ENCODE data around the gene TNFRSF19. TPM values are rescaled to one million over a fixed set of nuclear protein-coding genes. Genes with fewer than 3 reads are reported as not detected.

Gene TNFRSF19
- total and polyA plus RNA-seq, 2 of the 13 experiments (the other 11 are each of a cell fraction or from before 2014, with no cell fraction given), result 75.3 to 77.7 TPM

DNA sequence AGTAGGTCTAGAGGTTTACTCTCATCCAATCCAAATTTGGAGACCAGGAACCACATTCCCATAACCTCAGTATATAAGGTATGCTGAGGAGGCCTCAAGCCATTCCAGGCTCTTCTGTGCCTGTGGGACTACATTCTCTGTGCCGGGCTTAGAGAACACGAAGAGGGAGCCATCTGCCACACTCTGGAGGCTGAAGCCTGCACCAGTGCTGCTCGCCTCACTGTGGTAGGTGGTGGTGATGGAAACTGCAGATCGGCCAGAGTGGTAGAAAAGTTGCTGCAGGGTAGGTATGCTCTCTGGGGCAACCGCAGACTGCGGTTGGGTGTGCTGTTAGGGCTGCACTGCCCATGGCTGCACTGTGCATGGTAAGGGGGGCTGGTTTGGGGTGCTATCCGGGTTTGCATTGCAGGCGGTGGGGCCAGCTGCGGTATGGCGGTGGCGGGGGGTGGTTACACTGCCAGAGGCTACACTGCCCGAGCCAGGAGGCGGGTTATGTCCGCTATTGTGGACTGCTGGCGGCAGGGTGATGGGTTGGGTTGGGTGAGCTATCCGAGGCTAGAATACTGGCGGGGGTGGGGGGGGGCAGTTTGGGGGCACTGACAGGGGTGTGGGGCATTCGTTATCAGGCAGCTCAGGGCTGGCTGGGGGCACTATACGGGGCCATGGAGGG, 145.0 kb downstream of the TNFRSF19 start:
- peak overlapping the region; percentile 83 for H3K4me2 ChIP-seq (ENCODE audit: low read depth, low read length)
- DNase-seq (ENCODE audit: low spot score) (peak; percentile 28), ATAC-seq (peak; percentile 85), FAIRE-seq (peak; percentile 32)
- H3K27me3 ChIP-seq (ENCODE audit: control insufficient read depth in 1 of 2, insufficient read depth in 2 of 2, low read length in 2 of 2), result no peaks in the 10 kb centered on the region
- H3K79me2 ChIP-seq (ENCODE audit: insufficient read depth, low read length), result no peaks in the 10 kb centered on the region
- no peak overlapping the region for H2AFZ ChIP-seq (ENCODE audit: low read length)
- H3K36me3 ChIP-seq (replicated peaks in 1 of 2; ENCODE audit: control insufficient read depth in 1 of 2, insufficient read depth in 2 of 2, low read length in 2 of 2), result no peaks in the 10 kb centered on the region
- H4K20me1 ChIP-seq (ENCODE audit: insufficient read depth, low read length), result no peaks in the 10 kb centered on the region
- WGBS (ENCODE audit: low lambda C conversion rate), result 49% methylated on average over 14 of the region's 19 CpGs
- H3K9me3 ChIP-seq (ENCODE audit: low read length), result no peaks in the 10 kb centered on the region
- H3K27ac ChIP-seq (ENCODE audit: extremely low read length, insufficient read depth, low read length), result no peak overlapping the region
- ChIA-PET POLR2A (interaction anchor here (0.6 kb wide), 2 partner anchors 25 to 113 kb away, joined by 3 read pairs; no protein-coding TSS in a partner anchor), CTCF (ENCODE audit: low intra/inter-chr PET ratio, low total read pairs) (interaction anchor here (1.1 to 4.4 kb wide), 6 partner anchors 155 to 204 kb away, joined by 3 to 34 read pairs (median 4); partner anchors contain the start of gene MIPEP)
- intact Hi-C loops (cut with micrococcal nuclease; ENCODE audit: unreplicated experiment) (loop anchor here (1.0 to 2.0 kb wide), 4 partner anchors 136 to 248 kb away; no protein-coding TSS in a partner anchor), in situ Hi-C loops (cut with HindIII; ENCODE audit: extremely low pct_ligation_motif_present, low pct_unique_long_range_greater_than_20kb) (loop anchor here (5.0 kb wide), 1 partner anchor 152 kb away; no protein-coding TSS in a partner anchor)
- no TSS peak for BruUV-seq (replicated peaks)
- H3K9ac ChIP-seq (ENCODE audit: insufficient read depth, low read depth, low read length), result peak overlapping the region; percentile 56; the same call in 1 of the 2 replicates
- peaks cover 46% of the 10 kb centered on the region for H3K4me1 ChIP-seq (ENCODE audit: insufficient read depth, low read length)
- H3K4me3 ChIP-seq (replicated peaks in 1 of 3; ENCODE audit: insufficient read depth in 1 of 3, low read depth in 2 of 3, low read length in 3 of 3), result peak overlapping the region in 2 of 3 experiments; percentile 7 to 64; a peak in 3 of 6 replicates
- TF ChIP-seq, protein P1, sequence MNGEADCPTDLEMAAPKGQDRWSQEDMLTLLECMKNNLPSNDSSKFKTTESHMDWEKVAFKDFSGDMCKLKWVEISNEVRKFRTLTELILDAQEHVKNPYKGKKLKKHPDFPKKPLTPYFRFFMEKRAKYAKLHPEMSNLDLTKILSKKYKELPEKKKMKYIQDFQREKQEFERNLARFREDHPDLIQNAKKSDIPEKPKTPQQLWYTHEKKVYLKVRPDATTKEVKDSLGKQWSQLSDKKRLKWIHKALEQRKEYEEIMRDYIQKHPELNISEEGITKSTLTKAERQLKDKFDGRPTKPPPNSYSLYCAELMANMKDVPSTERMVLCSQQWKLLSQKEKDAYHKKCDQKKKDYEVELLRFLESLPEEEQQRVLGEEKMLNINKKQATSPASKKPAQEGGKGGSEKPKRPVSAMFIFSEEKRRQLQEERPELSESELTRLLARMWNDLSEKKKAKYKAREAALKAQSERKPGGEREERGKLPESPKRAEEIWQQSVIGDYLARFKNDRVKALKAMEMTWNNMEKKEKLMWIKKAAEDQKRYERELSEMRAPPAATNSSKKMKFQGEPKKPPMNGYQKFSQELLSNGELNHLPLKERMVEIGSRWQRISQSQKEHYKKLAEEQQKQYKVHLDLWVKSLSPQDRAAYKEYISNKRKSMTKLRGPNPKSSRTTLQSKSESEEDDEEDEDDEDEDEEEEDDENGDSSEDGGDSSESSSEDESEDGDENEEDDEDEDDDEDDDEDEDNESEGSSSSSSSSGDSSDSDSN (CRISPR knock-in tag; IDR thresholded peaks at IDR 0.05), result peak; percentile 41; the same call in 1 of the 2 replicates
- TF ChIP-seq ZNF235 (CRISPR knock-in tag; IDR thresholded peaks at IDR 0.05; ENCODE audit: borderline replicate concordance), result 0 out of 2 replicates have a peak, but pooled peaks have one; percentile 9
- TF ChIP-seq NCOA2 (CRISPR knock-in tag; IDR thresholded peaks at IDR 0.05), result no peak
- TF ChIP-seq ZNF251 (CRISPR knock-in tag; IDR thresholded peaks at IDR 0.05), result no peak
- TF ChIP-seq, protein P2, sequence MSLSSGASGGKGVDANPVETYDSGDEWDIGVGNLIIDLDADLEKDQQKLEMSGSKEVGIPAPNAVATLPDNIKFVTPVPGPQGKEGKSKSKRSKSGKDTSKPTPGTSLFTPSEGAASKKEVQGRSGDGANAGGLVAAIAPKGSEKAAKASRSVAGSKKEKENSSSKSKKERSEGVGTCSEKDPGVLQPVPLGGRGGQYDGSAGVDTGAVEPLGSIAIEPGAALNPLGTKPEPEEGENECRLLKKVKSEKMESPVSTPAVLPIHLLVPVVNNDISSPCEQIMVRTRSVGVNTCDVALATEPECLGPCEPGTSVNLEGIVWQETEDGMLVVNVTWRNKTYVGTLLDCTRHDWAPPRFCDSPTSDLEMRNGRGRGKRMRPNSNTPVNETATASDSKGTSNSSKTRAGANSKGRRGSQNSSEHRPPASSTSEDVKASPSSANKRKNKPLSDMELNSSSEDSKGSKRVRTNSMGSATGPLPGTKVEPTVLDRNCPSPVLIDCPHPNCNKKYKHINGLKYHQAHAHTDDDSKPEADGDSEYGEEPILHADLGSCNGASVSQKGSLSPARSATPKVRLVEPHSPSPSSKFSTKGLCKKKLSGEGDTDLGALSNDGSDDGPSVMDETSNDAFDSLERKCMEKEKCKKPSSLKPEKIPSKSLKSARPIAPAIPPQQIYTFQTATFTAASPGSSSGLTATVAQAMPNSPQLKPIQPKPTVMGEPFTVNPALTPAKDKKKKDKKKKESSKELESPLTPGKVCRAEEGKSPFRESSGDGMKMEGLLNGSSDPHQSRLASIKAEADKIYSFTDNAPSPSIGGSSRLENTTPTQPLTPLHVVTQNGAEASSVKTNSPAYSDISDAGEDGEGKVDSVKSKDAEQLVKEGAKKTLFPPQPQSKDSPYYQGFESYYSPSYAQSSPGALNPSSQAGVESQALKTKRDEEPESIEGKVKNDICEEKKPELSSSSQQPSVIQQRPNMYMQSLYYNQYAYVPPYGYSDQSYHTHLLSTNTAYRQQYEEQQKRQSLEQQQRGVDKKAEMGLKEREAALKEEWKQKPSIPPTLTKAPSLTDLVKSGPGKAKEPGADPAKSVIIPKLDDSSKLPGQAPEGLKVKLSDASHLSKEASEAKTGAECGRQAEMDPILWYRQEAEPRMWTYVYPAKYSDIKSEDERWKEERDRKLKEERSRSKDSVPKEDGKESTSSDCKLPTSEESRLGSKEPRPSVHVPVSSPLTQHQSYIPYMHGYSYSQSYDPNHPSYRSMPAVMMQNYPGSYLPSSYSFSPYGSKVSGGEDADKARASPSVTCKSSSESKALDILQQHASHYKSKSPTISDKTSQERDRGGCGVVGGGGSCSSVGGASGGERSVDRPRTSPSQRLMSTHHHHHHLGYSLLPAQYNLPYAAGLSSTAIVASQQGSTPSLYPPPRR (CRISPR knock-in tag; IDR thresholded peaks at IDR 0.05; ENCODE audit: borderline replicate concordance), result no peak
- no peak for TF ChIP-seq ZNF136 (CRISPR knock-in tag; IDR thresholded peaks at IDR 0.05; ENCODE audit: low read depth)
- no peak for TF ChIP-seq PAF1 (CRISPR knock-in tag; IDR thresholded peaks at IDR 0.05)
- TF ChIP-seq, protein P3, sequence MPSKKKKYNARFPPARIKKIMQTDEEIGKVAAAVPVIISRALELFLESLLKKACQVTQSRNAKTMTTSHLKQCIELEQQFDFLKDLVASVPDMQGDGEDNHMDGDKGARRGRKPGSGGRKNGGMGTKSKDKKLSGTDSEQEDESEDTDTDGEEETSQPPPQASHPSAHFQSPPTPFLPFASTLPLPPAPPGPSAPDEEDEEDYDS (CRISPR knock-in tag; IDR thresholded peaks at IDR 0.05), result 0 out of 2 replicates have a peak, but pooled peaks have one; percentile 21
- TF ChIP-seq ZNF781 (CRISPR knock-in tag; IDR thresholded peaks at IDR 0.05; ENCODE audit: borderline replicate concordance, not compliant biosample characterization), result no peak
- TF ChIP-seq RELA (CRISPR knock-in tag; IDR thresholded peaks at IDR 0.05), result no peak
- 0 out of 2 replicates have a peak, but pooled peaks have one; percentile 43 for TF ChIP-seq ZNF451 (CRISPR knock-in tag; IDR thresholded peaks at IDR 0.05)
- TF ChIP-seq, protein P4, sequence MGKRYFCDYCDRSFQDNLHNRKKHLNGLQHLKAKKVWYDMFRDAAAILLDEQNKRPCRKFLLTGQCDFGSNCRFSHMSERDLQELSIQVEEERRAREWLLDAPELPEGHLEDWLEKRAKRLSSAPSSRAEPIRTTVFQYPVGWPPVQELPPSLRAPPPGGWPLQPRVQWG (CRISPR knock-in tag; IDR thresholded peaks at IDR 0.05; ENCODE audit: borderline replicate concordance, low read depth), result no peak
- TF ChIP-seq ZNF329 (CRISPR knock-in tag; IDR thresholded peaks at IDR 0.05; ENCODE audit: low read depth), result no peak
- no peak for TF ChIP-seq KLF13 (CRISPR knock-in tag; IDR thresholded peaks at IDR 0.05)
- no peak for TF ChIP-seq SAFB2 (CRISPR knock-in tag; IDR thresholded peaks at IDR 0.05; ENCODE audit: borderline replicate concordance, low read depth)
